Activated naive CD4-positive, alpha-beta T cell treated with anti-CD3 and anti-CD28 coated beads, Interleukin-2, amount 50 U/mL, for 24 hours (primary cell): ENCODE data around the gene PLD1.

ENCODE experiments used
- H3K27ac Mint-ChIP-seq: one replicate; pipeline ENCODE4 v1.8.0; 2021; ENCODE audit warnings: mild to moderate bottlenecking, mixed read lengths
- H3K27me3 Mint-ChIP-seq: one replicate; pipeline ENCODE4 v1.8.0; 2021; ENCODE audit warnings: mixed read lengths
- H3K36me3 Mint-ChIP-seq: one replicate; pipeline ENCODE4 v1.8.0; 2021; ENCODE audit warnings: mixed read lengths
- H3K4me1 Mint-ChIP-seq: one replicate; pipeline ENCODE4 v1.8.0; 2021; ENCODE audit warnings: mixed read lengths
- H3K4me3 Mint-ChIP-seq: one replicate; pipeline ENCODE4 v1.8.0; 2021; ENCODE audit warnings: mild to moderate bottlenecking, mixed read lengths
- H3K9me3 Mint-ChIP-seq: one replicate; pipeline ENCODE4 v1.8.0; 2021; ENCODE audit warnings: mixed read lengths

PLD1 gene

DNA sequence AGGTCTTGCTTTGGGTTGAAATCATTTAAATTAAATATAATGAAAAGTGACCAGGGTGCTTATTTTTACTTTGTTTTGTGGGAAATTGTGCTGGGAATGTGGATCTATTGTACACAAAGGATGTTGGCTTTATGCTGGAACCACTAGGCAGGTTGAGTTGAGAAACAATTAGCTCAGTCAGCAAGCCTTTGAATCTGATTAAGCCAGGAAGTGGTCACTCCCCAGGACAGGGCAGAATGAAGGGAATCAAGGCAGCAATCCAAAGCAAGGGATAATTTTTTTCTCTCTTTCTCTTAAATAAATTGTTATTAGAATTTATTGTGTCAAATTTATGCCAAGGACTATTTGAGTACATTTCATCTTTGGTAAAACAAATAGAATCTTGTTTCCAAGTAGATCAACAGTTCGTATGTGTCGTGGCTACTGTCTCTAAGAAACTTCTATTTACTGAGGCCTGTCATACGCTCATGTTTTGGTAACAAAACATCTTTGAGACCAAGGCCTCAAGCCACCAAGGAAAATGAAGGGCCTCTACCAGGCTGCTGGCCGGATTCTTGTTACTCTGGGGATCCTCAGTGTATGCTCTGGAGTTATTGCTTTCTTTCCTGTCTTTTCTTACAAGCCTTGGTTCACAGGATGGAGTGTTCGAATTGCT lies 32.7 kb upstream of the PLD1 start, which contains the start of gene TMEM212:
Gene TMEM212, plus strand, starts transcription at position 486 of the 655 bp plus-strand sequence. Its CDS starts 35 bp downstream, at position 521.
- Mint-ChIP-seq H3K27me3 (peaks cover 3% of the 10 kb centered on the region), H3K4me1 (peaks cover 20% of the 10 kb centered on the region), H3K36me3 (no peaks in the 10 kb centered on the region), H3K4me3 (no peak within 1 kb of the TSS), H3K27ac (no peak within 1 kb of the TSS), H3K9me3 (no peaks in the 10 kb centered on the region)

DNA sequence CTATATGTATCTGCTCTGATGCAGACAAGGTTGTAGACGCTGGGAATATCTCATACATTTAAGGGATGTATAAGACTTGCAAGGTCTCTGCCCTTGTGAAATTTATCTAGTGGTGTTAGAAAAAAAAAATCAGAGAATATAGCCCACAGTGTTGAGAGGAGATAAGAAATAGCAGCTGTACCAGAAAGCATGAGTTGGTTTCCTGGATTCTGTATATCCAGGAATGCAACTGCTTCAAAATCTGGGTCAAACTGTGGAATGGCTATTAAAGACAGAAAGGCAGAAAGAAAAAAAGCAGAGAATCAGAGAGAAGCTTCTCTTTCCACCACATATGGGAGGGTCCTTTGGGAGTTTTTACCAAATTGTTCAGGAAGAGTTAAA lies 31.3 kb upstream of the PLD1 start:
- Mint-ChIP-seq H3K9me3 (no peaks in the 10 kb centered on the region), H3K27ac (no peak overlapping the region), H3K4me1 (peaks cover 10% of the 10 kb centered on the region), H3K4me3 (no peak overlapping the region), H3K27me3 (peaks cover 4% of the 10 kb centered on the region), H3K36me3 (no peaks in the 10 kb centered on the region)

DNA sequence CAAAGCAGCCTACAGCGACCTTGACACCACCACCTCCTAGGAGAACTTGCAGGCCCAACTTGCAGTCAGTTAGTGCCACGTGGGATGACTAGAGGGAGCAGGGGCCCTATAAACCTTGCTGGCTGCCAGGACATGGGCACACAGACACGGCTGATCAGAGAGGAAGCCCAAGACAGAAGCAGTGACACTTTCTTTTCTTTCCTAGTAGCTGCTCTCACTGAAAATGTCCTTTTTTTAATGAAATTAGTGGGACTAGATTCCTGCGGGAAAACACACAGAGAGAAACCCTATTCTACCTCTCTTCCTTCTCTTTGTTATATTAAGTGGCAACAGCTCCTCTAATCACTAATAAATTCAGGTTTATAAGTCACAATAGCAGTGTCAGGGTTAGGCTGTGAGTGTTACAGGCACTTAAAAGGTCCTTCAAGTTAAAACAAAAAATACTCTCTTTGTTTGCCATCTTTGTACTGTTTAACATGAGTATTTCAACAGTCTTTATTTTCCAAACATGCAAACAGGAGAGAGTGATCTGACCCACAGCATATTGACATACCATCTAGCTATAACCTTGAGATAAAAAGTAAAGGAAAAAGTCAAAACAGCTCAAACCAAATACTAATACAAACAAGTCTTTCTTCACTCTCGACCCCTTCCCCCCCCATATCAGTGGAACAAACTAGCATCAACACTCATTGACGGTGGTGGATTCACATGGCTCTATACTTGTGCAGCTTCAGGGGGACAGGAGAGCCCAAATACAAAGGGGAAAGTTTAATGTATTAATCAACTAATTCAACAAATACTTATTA lies 30.7 kb upstream of the PLD1 start:
- Mint-ChIP-seq H3K27me3 (peaks cover 4% of the 10 kb centered on the region), H3K4me3 (no peak overlapping the region), H3K27ac (no peak overlapping the region), H3K36me3 (no peaks in the 10 kb centered on the region), H3K9me3 (no peaks in the 10 kb centered on the region), H3K4me1 (peaks cover 4% of the 10 kb centered on the region)

DNA sequence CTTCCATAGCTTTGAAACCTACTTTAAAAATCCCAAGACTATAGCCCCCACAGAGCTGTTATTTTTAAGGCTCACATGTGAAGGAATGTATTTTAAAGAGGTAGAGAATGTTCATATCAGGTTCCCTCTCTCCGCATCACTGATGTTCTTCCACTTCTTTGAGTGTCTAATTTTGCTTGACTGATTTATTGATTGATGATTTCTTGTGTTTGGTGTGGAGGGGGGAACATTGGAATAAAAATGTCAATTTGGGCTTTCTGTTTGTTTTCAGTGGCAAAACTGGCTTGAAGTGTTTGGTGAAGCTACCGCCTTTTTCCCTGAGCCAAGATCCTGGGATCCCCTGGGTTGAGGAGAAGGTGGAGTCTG lies 30.1 kb upstream of the PLD1 start:
- H3K4me1 Mint-ChIP-seq, result no peaks in the 10 kb centered on the region
- no peak overlapping the region for H3K4me3 Mint-ChIP-seq
- H3K27ac Mint-ChIP-seq, result no peak overlapping the region
- H3K36me3 Mint-ChIP-seq, result no peaks in the 10 kb centered on the region
- H3K9me3 Mint-ChIP-seq, result no peaks in the 10 kb centered on the region
- peaks cover 7% of the 10 kb centered on the region for H3K27me3 Mint-ChIP-seq

DNA sequence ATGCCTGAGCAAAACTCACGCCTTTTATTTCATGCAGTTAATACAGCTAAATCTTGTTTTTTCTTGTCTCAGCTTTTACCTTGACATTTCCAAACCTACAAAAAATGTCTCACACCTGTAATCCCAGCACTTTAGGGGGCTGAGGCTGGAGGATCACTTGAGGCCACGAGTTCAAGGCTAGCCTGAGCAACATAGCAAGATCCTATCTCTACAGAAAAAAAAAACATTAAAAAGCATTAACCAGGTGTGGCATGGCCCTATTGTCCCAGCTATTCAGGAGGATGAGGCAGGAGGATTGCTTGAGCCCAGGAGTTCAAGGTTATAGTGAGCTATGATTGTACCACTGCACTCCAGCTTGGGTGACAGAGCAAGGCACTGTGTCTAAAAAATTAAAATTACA lies 29.0 kb upstream of the PLD1 start:
- no peaks in the 10 kb centered on the region for H3K9me3 Mint-ChIP-seq
- H3K4me3 Mint-ChIP-seq, result no peak overlapping the region
- no peaks in the 10 kb centered on the region for H3K4me1 Mint-ChIP-seq
- H3K36me3 Mint-ChIP-seq, result no peaks in the 10 kb centered on the region
- peaks cover 7% of the 10 kb centered on the region for H3K27me3 Mint-ChIP-seq
- H3K27ac Mint-ChIP-seq, result no peak overlapping the region

DNA sequence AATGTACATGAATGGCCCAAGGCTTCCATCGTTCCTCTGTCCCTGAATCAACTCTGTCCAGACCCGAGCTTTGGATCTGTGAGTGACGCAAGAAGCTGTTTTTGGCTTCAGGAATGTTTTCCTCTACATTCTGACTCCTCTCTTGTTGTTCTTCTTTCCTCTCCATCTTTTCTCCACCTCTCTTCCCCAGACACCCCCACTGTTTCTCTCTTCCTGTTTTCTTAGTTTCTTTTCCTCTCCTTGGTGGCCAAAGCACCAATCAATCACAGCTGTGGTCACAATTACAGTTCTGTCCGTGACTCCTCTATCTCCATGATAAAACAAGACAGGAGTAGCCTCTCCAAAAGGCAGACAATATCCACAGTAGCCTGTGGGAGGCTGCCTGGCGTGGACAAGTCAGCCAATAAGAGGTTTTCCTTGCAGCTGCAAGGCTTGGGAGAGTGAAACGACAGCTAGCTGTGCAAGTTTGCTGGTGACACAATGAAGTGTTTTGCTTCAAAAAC lies 28.0 kb upstream of the PLD1 start:
- no peaks in the 10 kb centered on the region for H3K4me1 Mint-ChIP-seq
- H3K36me3 Mint-ChIP-seq, result no peaks in the 10 kb centered on the region
- no peaks in the 10 kb centered on the region for H3K9me3 Mint-ChIP-seq
- H3K27me3 Mint-ChIP-seq, result peaks cover 7% of the 10 kb centered on the region
- no peak overlapping the region for H3K4me3 Mint-ChIP-seq
- H3K27ac Mint-ChIP-seq, result no peak overlapping the region

DNA sequence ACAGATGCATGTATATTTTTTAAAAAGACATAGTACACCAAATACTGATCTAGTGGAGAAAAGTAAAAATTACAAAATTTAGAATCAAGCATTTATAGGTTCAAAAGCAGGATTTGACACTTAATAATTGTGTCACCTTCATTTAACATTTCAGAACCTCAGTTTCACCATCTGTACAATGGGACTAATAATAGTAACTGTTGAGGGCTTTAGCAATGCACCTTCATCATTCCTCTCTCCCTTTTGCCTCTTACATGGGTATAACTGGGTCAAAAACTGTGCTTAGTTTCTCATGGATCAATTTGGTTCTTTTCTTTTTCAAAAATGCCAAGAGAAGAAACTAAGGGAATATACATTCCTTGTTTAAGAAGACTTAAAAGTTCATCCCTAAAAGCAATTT lies 27.4 kb upstream of the PLD1 start:
- Mint-ChIP-seq H3K27ac (no peak overlapping the region), H3K27me3 (peaks cover 7% of the 10 kb centered on the region), H3K36me3 (no peaks in the 10 kb centered on the region), H3K9me3 (no peaks in the 10 kb centered on the region), H3K4me1 (no peaks in the 10 kb centered on the region), H3K4me3 (no peak overlapping the region)

DNA sequence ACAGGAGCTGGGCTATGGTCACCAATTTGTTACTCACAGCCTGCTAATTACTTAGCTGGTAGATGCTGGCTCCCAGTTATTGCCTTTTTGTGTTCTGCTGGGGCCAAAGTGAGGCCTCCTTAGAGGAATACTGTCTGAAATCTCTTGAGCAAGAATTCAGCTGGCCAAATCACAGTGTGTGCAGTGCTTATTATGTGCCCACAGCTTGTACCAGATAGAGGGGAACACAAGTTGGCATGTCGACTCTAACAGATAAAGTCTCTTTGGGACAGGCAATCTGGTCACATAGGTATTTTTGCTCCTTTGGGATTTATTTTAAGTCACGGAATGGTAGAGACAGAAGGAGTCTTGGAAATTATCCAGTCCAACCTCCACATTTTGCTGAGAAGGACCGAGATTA lies 26.6 kb upstream of the PLD1 start:
- H3K36me3 Mint-ChIP-seq, result no peaks in the 10 kb centered on the region
- H3K4me1 Mint-ChIP-seq, result no peaks in the 10 kb centered on the region
- H3K4me3 Mint-ChIP-seq, result no peak overlapping the region
- H3K27ac Mint-ChIP-seq, result no peak overlapping the region
- H3K9me3 Mint-ChIP-seq, result no peaks in the 10 kb centered on the region
- peaks cover 7% of the 10 kb centered on the region for H3K27me3 Mint-ChIP-seq

DNA sequence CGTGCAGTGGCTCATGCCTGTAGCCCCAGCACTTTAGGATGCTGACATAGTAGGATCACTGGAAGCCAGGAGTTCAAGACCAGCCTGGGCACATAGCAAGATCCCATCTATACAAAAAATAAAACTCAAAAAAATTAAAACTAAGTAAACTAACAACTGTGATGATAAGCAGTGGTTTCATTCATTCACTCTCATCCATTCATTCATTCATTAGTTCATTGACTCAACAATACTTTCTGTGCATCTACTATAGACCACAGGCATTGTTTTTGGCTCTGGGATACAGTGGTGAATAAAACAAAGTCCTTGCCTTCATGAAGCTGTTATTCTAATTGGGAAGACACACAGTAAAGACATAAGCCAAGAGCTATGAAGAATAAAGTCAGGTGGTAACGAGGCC lies 25.3 kb upstream of the PLD1 start:
- Mint-ChIP-seq H3K27ac (no peak overlapping the region), H3K27me3 (peaks cover 7% of the 10 kb centered on the region), H3K4me1 (no peaks in the 10 kb centered on the region), H3K9me3 (no peaks in the 10 kb centered on the region), H3K4me3 (no peak overlapping the region), H3K36me3 (no peaks in the 10 kb centered on the region)

DNA sequence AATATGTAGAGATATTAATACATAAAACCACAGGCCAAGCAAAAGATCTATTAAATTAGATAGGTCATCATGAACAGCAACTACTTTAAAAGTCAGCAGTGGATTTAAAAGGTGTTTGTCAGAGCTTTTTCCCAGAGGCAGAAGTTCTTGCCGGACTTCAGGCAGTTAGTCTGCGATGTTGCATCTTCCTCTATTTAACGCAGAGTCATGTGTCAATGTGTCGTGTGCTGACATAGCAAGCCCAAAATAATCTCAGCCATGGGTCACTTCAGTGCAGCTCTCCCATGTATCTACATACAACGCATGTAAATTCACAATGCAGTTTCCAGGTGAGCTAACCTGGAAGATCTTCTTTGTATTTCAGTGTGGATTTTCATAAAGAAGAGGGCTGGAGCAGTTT lies 24.8 kb upstream of the PLD1 start:
- Mint-ChIP-seq H3K4me3 (no peak overlapping the region), H3K4me1 (no peaks in the 10 kb centered on the region), H3K9me3 (no peaks in the 10 kb centered on the region), H3K27ac (no peak overlapping the region), H3K27me3 (peaks cover 7% of the 10 kb centered on the region), H3K36me3 (no peaks in the 10 kb centered on the region)

DNA sequence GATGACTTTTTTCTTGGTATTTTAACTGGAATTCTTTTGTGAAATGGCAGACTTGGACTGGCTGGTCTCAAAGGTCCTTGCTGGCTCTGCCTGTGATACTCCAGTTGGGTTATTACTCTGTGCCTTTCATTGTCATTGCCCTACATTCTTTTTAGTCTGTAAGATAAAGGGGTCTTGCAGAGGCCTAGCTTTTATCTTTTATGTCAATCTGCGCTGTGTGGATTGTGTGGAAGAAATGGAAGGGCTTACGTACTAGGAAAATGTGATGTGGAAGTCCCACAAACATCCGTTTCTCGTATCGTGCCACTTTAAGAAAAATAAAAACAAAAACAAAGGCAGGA lies 24.1 kb upstream of the PLD1 start:
- H3K36me3 Mint-ChIP-seq, result no peaks in the 10 kb centered on the region
- H3K4me3 Mint-ChIP-seq, result no peak overlapping the region
- peaks cover 5% of the 10 kb centered on the region for H3K27me3 Mint-ChIP-seq
- H3K27ac Mint-ChIP-seq, result no peak overlapping the region
- H3K4me1 Mint-ChIP-seq, result no peaks in the 10 kb centered on the region
- no peaks in the 10 kb centered on the region for H3K9me3 Mint-ChIP-seq

DNA sequence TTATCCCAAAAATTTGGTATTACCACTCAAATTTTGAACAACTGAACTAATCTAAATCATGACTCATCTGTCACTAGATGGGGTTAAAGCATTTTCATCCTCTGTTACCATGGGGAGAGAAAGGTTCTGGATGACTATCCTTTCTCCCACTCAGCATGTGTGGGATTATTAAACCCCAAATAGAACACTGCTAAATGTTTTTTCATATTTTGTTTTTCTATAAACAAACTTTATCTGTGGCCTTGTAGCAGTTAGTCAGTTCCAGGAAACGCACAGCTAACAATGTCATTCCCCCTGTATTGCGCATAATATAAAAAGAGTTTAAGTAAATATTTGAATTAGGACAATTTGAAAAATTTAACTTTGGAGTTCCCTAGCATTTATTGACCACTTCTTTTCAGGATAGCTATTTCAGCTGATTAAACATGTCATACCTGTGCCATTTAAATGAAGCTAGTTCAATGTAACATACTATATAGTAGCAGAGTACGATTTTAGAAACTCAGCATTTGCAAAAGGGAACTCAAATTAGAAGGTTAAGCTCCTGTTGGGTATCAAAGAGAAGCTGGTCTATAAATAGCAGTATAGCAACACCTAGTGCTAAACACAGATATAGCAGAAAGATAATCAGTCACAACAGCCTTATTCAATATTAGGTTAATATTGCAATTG lies 23.6 kb upstream of the PLD1 start:
- H3K4me1 Mint-ChIP-seq, result no peaks in the 10 kb centered on the region
- H3K36me3 Mint-ChIP-seq, result no peaks in the 10 kb centered on the region
- H3K27ac Mint-ChIP-seq, result no peak overlapping the region
- peaks cover 5% of the 10 kb centered on the region for H3K27me3 Mint-ChIP-seq
- H3K4me3 Mint-ChIP-seq, result no peak overlapping the region
- no peaks in the 10 kb centered on the region for H3K9me3 Mint-ChIP-seq

DNA sequence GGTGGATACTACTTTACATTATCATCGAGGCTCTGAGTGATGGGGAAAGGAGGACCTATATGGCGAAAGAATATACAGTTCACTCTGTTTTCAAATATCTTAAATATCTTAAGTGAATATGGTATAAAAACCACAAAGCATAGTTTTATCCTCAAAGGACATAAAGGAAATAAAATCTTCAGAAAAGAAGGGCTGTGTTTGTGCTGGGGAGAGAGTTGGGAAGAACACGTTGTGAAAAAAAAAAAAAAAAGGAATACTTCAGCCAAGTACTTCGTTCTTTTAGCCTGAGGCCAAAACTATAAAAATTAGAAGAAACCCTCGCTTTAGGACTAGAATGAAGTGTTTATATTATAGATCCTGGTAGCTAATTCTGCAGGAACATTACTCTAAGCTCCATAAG lies 22.7 kb upstream of the PLD1 start:
- no peak overlapping the region for H3K27ac Mint-ChIP-seq
- H3K4me3 Mint-ChIP-seq, result no peak overlapping the region
- H3K36me3 Mint-ChIP-seq, result no peaks in the 10 kb centered on the region
- no peaks in the 10 kb centered on the region for H3K9me3 Mint-ChIP-seq
- H3K4me1 Mint-ChIP-seq, result peaks cover 2% of the 10 kb centered on the region
- H3K27me3 Mint-ChIP-seq, result peaks cover 4% of the 10 kb centered on the region

DNA sequence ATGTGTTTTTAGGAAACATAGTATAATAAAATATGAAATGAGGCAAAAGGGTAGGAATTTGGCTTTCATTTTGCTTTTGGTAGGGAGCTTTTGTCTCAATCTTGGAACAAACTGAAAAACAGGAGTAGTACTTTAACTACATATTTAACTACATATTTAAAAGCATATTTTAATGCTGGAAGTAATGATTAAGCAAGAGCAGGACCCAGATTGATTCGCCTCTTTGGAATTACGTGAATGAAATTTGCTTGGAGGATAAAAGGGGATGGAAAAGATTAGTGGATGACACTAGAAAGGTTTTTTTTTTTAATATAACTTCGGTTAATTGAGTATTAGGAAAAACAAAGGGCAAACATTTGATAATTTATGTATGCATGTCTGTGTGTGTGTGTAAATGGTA lies 21.7 kb upstream of the PLD1 start:
- Mint-ChIP-seq H3K27ac (no peak overlapping the region), H3K36me3 (no peaks in the 10 kb centered on the region), H3K9me3 (no peaks in the 10 kb centered on the region), H3K27me3 (peaks cover 9% of the 10 kb centered on the region), H3K4me3 (no peak overlapping the region), H3K4me1 (peaks cover 10% of the 10 kb centered on the region)

DNA sequence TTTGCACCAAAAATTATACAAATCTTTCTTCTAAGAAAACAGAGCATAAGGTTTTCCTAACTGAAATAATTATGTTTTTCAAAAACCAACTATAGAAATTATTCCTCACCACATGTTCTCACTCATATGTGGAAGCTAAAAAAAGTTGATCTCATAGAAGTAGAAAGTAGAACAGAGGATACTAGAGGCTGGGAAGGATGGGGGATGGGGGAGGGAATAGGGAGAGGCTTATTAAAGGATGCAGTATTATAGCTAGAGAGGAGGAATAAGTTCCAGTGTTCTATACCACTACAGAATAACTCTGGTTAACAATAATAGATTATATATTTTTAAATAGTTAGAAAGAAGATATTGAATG lies 20.2 kb upstream of the PLD1 start:
- no peak overlapping the region for H3K4me3 Mint-ChIP-seq
- peaks cover 6% of the 10 kb centered on the region for H3K27me3 Mint-ChIP-seq
- peaks cover 10% of the 10 kb centered on the region for H3K4me1 Mint-ChIP-seq
- H3K27ac Mint-ChIP-seq, result no peak overlapping the region
- no peaks in the 10 kb centered on the region for H3K9me3 Mint-ChIP-seq
- H3K36me3 Mint-ChIP-seq, result no peaks in the 10 kb centered on the region

DNA sequence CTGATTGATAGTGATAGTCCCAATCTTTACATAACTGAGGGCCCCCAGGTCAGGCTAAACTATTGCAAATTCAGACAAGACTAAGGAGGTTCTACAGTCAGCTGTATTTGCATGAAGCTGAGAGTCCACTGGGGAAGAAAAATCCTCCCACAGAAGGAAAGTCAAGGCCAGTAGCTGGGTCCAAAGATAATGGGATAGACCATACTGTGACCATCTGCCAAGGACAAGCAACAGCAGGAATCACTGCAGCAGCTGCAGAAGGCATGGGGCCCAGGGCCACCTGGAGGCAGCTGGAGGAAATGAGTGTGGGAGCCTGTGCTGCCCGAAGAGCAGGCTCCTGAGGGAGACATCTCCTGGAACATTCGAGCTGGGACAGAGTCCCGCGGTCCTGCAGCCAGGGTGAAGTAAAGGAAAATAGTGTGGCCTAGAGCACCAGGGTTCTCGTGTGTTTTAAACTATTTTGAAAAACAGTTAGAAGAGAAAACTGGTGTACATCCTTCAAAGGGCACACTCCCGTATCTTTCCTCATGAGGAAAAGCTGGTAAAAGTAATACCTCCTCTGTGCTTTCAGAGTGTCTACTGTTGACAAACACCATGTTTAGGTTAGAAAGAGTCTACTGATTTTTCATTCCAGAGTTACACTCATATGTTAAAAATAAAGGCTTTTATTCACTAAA lies 19.7 kb upstream of the PLD1 start:
- H3K4me1 Mint-ChIP-seq, result peaks cover 10% of the 10 kb centered on the region
- no peaks in the 10 kb centered on the region for H3K36me3 Mint-ChIP-seq
- no peak overlapping the region for H3K4me3 Mint-ChIP-seq
- H3K27me3 Mint-ChIP-seq, result peaks cover 6% of the 10 kb centered on the region
- no peaks in the 10 kb centered on the region for H3K9me3 Mint-ChIP-seq
- H3K27ac Mint-ChIP-seq, result no peak overlapping the region
